Lower lobe of right lung (tissue), 2 donors: Measurements from ENCODE around the gene SERF2. TPM values are rescaled to one million over a fixed set of nuclear protein-coding genes. Genes with fewer than 3 reads are reported as not detected.

Source experiments
- ATAC-seq, 2 donors: fragments of 200-7000 bp; cut with Tn5 transposase; one replicate each; pipeline ENCODE4 v1.9.1; 2020 to 2022; ENCODE audit warnings: mild to moderate bottlenecking in 2 of 2, moderate library complexity in 2 of 2
- DNase-seq: peaks from one replicate; pipeline ENCODE4 v3.0.0-alpha.2; 2020
- H3K27ac ChIP-seq: fragments of 200-600 bp; one replicate; pipeline ENCODE4 v1.8.0; 2022
- H3K27me3 ChIP-seq: fragments of 200-600 bp; one replicate; pipeline ENCODE4 v1.8.0; 2022; ENCODE audit warnings: low read depth
- H3K36me3 ChIP-seq: fragments of 200-600 bp; one replicate; pipeline ENCODE4 v1.8.0; 2022; ENCODE audit warnings: mild to moderate bottlenecking
- H3K4me1 ChIP-seq: fragments of 200-600 bp; one replicate; pipeline ENCODE4 v1.8.0; 2022
- H3K4me3 ChIP-seq: fragments of 200-600 bp; one replicate; pipeline ENCODE4 v1.8.0; 2022; ENCODE audit warnings: mild to moderate bottlenecking
- H3K9me3 ChIP-seq: fragments of 200-600 bp; one replicate; pipeline ENCODE4 v1.8.0; 2022
- CTCF ChIP-seq: fragments of 200-600 bp; IDR thresholded peaks from one replicate; pipeline ENCODE4 v1.8.0; 2022; ENCODE audit warnings: antibody characterized with exemption, mild to moderate bottlenecking
- intact Hi-C: fragments of 100-400 bp; cut with DNase I; formaldehyde crosslinking; loops from one replicate; pipeline ENCODE4 v1.11.0; 2022
- total RNA-seq: library from RNA; stranded (reverse); fragmentation: NEBNext Ultra II Directional; extraction: Animal tissue kit (Norgen Biotek cat#: 25700); gene quantifications from one replicate; pipeline ENCODE4 v1.2.1, GENCODE V29; 2021
- donor health status: DM: no; HTN: yes; CAD: no; lungs with severe emphysema.

The SERF2 gene
- total RNA-seq, 1 donor from 2014 or later = 827 TPM

- H3K27me3 ChIP-seq = no peaks in the 10 kb centered on the region
- H3K4me3 ChIP-seq = no peak overlapping the region
- H3K9me3 ChIP-seq = no peaks in the 10 kb centered on the region
- intact Hi-C loops = no loop called here
- no peak for TF ChIP-seq CTCF
- ATAC-seq (no peak), DNase-seq (no peak)
- no peak overlapping the region for H3K27ac ChIP-seq
- peaks cover 54% of the 10 kb centered on the region for H3K4me1 ChIP-seq
- peaks cover 54% of the 10 kb centered on the region for H3K36me3 ChIP-seq
These were observed 40.2 kb upstream of the SERF2 start for GRCh38 chr15:43751885-43752284.

GRCh38 chr15:43762824-43763223 lies 29.3 kb upstream of the SERF2 start:
- TF ChIP-seq CTCF = no peak
- Histone ChIP-seq H3K9me3 (no peaks in the 10 kb centered on the region), H3K27ac (no peak overlapping the region), H3K27me3 (no peaks in the 10 kb centered on the region), H3K36me3 (peaks cover 100% of the 10 kb centered on the region), H3K4me3 (no peak overlapping the region), H3K4me1 (no peaks in the 10 kb centered on the region)
- ATAC-seq (no peak), DNase-seq (no peak)
- intact Hi-C loops = no loop called here

- Histone ChIP-seq H3K27me3 (no peaks in the 10 kb centered on the region), H3K4me1 (no peaks in the 10 kb centered on the region), H3K36me3 (peaks cover 100% of the 10 kb centered on the region), H3K9me3 (no peaks in the 10 kb centered on the region), H3K27ac (no peak overlapping the region), H3K4me3 (no peak overlapping the region)
- ATAC-seq (no peak), DNase-seq (no peak)
- no peak for TF ChIP-seq CTCF
- intact Hi-C loops = no loop called here
These were observed 28.2 kb upstream of the SERF2 start for GRCh38 chr15:43763819-43764446.

GRCh38 chr15:43769584-43770228 lies 22.4 kb upstream of the SERF2 start:
- no peaks in the 10 kb centered on the region for H3K27me3 ChIP-seq
- ATAC-seq (peak; percentile 79 to 82), DNase-seq (peak; percentile 55)
- H3K36me3 ChIP-seq = peaks cover 93% of the 10 kb centered on the region
- intact Hi-C loops = no loop called here
- TF ChIP-seq CTCF = peak; percentile 69
- no peaks in the 10 kb centered on the region for H3K4me1 ChIP-seq
- no peak overlapping the region for H3K4me3 ChIP-seq
- H3K27ac ChIP-seq = no peak overlapping the region
- no peaks in the 10 kb centered on the region for H3K9me3 ChIP-seq

GRCh38 chr15:43771816-43772215 lies 20.3 kb upstream of the SERF2 start:
- H3K36me3 ChIP-seq = peaks cover 72% of the 10 kb centered on the region
- ATAC-seq (no peak), DNase-seq (no peak)
- intact Hi-C loops = no loop called here
- H3K27ac ChIP-seq = no peak overlapping the region
- H3K27me3 ChIP-seq = no peaks in the 10 kb centered on the region
- no peak for TF ChIP-seq CTCF
- no peaks in the 10 kb centered on the region for H3K9me3 ChIP-seq
- no peak overlapping the region for H3K4me3 ChIP-seq
- H3K4me1 ChIP-seq = peaks cover 14% of the 10 kb centered on the region
